AG04449 (cell line): ENCODE measurements around the gene C10orf67.

Source experiments
- CTCF ChIA-PET: fragments of 350-600 bp; formaldehyde crosslinking; extraction: SDS; loops from one replicate; lab custom pipeline; 2021; ENCODE audit warnings: antibody characterized with exemption; lab: Yijun Ruan, JAX
- POLR2A ChIA-PET: fragments of 400-600, 350-600 bp; formaldehyde crosslinking; extraction: SDS; loops from one replicate; lab custom pipeline; 2020; ENCODE audit warnings: antibody characterized with exemption, inconsistent platforms; lab: Yijun Ruan, JAX
- DNase-seq: peaks from one replicate; pipeline ENCODE4 v3.0.0-alpha.2; 2010; ENCODE audit warnings: low read depth, low spot score
- H3K4me3 ChIP-seq: 2 replicates; pipeline ENCODE4 v1.5.1; 2011; ENCODE audit warnings: low read depth, mild to moderate bottlenecking, control low read depth, low read length
- CTCF ChIP-seq: IDR thresholded peaks from one replicate; pipeline ENCODE4 v1.5.1; 2011; ENCODE audit warnings: mild to moderate bottlenecking, moderate library complexity, low read length, control low read depth, inconsistent platforms; ENCODE audit not compliant: insufficient read depth; ENCODE audit errors: missing control alignments

C10orf67 gene

GRCh38 chr10:23196915-23197314 is 147.7 kb downstream of the C10orf67 start:
- H3K4me3 ChIP-seq, result no peak overlapping the region
- TF ChIP-seq CTCF, result no peak
- DNase-seq, result no peak
- POLR2A ChIA-PET, result no interaction called here
- CTCF ChIA-PET, result no interaction called here

DNA sequence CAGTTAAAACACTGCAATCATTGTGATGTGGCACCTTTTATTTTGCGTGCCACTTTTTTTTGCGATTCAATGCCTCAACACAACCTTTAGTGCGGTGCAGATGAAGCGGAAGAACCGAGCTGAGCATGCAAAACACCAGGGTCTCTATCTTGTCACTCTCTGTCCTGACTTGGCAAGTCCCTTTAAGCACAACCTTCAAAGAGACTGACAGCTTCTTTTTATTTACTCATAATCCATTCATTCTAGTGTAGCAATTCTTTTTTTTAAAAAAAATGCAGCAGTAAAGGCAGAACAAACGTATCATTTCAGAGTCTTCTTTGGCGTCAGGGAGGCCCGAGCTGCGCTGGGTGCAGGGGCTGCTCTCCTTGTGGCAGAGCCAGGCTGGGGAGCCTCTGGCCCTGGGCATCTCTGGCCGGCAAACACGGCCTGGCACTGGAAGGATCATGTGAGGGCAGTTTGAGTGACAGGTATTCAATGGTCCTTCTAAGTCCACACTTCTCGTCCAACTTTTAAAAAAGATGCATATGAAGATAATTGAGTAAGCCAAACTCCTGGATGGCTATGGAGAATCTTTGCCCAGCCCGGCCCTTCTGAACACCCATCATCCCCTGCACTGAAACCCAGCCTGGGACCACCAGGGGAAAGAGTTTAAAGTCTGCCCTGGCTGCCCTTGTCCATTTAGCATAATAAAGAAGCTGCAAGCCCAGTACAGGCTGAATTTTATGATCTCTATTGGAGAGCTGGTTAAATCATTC is 148.6 kb downstream of the C10orf67 start:
- TF ChIP-seq CTCF, result no peak
- DNase-seq, result no peak
- POLR2A ChIA-PET, result no interaction called here
- CTCF ChIA-PET, result interaction anchor here (1.2 kb wide), 1 partner anchor 334 kb away, joined by 3 read pairs; no protein-coding TSS in a partner anchor
- H3K4me3 ChIP-seq, result no peak overlapping the region

DNA sequence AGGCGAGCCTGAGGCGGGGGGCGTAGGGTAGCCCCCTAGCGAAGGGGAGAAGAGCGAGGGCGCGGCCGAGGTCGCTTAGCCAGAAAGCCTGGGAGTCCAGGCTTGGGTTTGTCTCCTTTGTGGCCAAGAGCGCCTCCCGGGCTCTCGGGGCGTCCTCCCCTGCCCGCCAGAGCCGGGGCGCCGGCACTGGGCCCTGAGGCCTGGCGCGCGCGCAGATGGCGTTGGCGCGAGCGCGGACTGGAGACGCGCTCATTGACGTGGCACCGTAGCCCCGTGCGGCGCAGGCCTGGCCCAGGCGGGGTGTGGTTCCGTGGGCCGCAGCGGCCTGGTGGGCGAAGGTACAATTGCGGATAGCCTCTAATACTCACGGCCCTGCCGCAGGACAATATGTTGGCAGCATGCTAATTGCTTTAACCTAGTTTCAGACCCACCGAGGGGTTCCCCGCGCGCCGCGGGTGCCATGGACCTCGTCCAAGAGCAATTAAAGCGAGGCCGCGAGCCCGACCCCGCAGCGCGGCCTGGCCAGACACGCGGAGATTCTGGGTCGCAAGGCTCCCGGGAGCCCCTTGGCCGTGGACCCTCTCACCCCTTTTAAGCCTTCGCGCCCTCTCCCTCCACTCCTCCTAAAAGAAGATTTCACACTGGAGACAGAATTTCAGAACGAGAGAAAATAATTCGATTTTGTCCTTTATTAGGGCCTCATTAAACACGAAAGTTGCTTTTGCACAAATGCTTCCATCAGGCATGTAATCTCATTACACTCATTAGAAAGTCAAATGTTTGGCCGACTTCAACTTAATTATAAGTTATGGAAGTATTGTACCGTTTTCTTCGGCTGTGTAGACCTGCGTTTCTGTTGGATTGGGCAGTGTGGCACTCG is 149.4 kb downstream of the C10orf67 start:
- no peak overlapping the region for H3K4me3 ChIP-seq
- POLR2A ChIA-PET, result no interaction called here
- TF ChIP-seq CTCF, result no peak
- CTCF ChIA-PET, result interaction anchor here (1.2 kb wide), 1 partner anchor 334 kb away, joined by 3 read pairs; no protein-coding TSS in a partner anchor
- no peak for DNase-seq

DNA sequence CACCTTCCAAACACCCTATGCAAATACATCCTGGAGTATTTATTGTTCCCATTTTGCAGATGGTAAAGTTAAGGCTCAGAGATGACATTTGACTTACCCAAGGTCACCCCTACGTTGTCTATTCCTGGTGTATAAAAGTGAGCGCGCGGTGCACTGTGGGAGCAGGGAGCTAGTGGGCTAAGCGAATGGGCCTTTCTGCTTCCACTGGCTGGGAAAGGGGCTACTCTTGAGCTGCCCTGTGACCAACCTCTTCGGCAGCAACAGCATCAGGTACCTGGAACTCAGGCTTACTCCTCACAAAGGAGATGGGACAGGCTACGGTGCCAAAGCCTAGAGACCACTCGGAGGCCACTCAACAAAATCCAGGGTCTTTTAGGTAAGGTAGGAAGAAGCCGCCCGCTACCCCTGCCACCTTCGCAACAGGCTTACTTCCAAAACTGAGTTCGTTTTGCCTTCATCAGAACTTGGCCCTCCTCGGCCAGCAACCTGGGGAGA is 150.1 kb downstream of the C10orf67 start:
- POLR2A ChIA-PET, result no interaction called here

GRCh38 chr10:23193435-23194074 is 151.0 kb downstream of the C10orf67 start:
- DNase-seq, result no peak
- CTCF ChIA-PET, result no interaction called here
- no peak for TF ChIP-seq CTCF
- H3K4me3 ChIP-seq, result no peak overlapping the region
- POLR2A ChIA-PET, result no interaction called here

More for the DNA sequence above, 150.1 kb downstream of the C10orf67 start:
- H3K4me3 ChIP-seq, result no peak overlapping the region
- CTCF ChIA-PET, result no interaction called here
- no peak for DNase-seq
- no peak for TF ChIP-seq CTCF
